HUDEP-2 (cell line): ENCODE measurements around the gene SLC26A11.

Experiments used
- DNase-seq, 76 experiments: peaks; one replicate each; lab custom pipeline; 2025; ENCODE audit not compliant: unreplicated experiment in 76 of 76; lab: John Stamatoyannopoulos, UW

The SLC26A11 gene

GRCh38 chr17:80216473-80217456, 3.5 kb upstream of the SLC26A11 start:
- no peak for DNase-seq

- no peak for DNase-seq
Measured at GRCh38 chr17:80217703-80218362, 2.4 kb upstream of the SLC26A11 start.

DNA sequence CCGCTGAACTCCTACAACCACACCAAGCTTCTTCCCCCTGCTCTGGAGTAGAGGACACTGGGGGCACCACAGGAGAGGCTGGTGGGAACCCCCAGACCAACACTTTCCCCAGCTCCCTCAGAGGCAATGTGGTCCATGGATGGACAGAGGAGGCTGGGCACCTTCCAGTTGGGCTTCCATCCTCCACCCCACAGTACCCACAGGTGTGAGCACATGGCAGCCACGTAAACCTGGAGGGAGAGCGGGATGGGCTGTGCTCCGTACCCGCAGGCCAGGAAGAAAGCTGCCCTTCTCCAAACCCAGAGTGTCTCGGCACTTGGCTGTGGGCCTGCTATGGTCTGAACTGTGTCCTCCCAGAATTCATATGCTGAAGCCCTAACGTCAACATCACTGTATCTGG, 1.8 kb upstream of the SLC26A11 start:
- DNase-seq, result no peak

DNA sequence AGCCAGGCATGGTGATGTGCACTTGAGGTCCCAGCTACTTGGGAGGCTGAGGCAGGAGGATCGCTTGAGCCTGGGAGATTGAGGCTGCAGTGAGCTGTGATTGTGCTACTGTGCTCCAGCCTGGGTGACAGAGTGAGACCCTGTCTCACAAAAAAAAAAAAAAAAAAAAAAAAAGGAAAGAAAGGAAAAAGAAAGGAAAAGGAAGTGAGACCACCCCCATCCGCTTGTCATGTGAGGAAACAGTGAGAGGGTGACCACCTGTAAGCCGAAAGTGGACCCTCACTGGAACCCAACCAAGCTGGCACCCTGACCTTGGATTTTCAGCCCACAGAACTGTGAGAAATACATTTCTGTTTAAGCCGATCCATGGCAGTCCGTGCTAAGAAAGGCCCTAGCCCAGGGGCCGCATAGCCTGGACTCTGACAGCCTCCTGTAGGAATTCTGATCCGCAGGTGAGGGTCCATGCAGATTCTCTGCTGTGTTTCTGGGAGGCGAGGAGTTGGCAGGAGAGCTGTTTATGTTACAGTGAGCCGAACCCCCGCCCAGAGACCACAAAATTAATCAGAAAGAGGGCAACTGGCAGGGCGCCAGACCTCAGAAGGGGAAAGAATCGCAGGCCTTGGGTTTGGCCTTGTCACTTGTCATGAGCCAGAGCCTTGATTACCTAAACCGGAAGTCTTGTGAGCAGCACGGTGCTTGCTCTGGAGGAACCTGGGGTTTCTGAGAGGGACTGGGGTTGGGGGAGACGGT, 1.0 kb upstream of the SLC26A11 start:
- peak in 73 of 76 experiments; percentile 20 to 94 (median 74) for DNase-seq

- DNase-seq, result no peak
Measured at GRCh38 chr17:80219763-80220053, 519 bp upstream of the SLC26A11 start.

- DNase-seq, result no peak
Measured at GRCh38 chr17:80220736-80221215, 549 bp downstream of the SLC26A11 start.

DNA sequence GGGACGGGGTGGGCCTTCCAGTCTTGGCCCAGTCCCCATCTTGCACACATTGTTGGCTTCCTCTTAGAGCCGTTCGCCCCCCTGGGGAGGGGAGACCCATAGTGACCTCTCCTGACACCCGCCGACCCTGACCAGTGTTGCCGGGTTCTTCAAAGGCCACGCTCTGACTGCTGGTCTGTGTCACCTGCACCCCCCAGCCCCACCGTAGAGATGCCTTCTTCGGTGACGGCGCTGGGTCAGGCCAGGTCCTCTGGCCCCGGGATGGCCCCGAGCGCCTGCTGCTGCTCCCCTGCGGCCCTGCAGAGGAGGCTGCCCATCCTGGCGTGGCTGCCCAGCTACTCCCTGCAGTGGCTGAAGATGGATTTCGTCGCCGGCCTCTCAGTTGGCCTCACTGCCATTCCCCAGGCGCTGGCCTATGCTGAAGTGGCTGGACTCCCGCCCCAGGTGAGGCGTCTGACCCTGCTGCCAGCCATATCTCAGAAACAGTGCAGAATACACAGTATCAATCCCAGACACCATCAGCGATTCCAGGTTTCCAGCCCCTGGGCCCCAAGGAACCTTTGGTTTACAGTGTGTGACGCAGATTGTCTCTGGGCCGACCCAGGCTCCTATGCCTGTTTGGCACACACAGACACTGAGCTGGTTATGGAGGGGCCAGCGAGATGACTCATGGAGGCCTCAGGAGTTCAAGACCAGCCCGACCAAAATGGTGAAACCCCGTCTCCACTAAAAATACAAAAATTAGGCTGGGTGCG, 1.3 kb downstream of the SLC26A11 start:
- DNase-seq, result no peak

GRCh38 chr17:80222376-80223141, 2.3 kb downstream of the SLC26A11 start:
- no peak for DNase-seq

- no peak for DNase-seq
Measured at GRCh38 chr17:80223142-80223815, 3.1 kb downstream of the SLC26A11 start.

DNA sequence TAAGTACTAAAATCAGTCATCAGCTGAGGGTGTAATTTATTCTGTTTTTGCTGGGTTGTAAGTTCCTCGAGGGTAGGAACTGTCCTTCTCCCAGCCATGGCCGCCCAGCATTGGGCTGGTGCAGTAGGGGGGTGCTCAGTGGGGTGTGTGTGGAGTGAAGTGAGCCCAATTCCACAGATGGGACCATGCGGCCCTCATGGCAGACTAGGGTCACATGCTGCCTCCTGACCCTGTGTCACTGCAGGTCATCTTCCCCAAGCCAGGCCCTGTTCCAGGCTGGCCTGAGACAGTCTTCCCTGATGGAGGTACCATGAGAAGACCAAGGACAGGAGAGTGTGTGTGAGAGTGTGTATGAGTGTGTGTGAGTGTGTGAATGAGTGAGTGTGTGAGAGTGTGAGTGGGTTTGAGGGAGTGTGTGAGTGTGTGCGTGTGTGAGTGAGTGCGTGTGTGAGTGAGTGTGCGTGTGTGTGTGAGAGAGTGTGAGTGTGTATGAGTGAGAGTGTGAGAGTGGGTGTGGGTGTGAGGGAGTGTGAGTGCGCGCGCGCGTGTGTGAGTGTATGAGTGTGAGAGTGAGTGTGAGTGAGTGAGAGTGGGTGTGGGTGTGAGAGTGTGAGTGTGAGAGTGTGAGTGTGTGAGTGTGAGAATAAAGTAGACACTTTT, 3.7 kb downstream of the SLC26A11 start:
- DNase-seq, result no peak

- no peak for DNase-seq
Measured at GRCh38 chr17:80224683-80225082, 4.5 kb downstream of the SLC26A11 start.

GRCh38 chr17:80225230-80225629, 5.0 kb downstream of the SLC26A11 start:
- no peak for DNase-seq

DNA sequence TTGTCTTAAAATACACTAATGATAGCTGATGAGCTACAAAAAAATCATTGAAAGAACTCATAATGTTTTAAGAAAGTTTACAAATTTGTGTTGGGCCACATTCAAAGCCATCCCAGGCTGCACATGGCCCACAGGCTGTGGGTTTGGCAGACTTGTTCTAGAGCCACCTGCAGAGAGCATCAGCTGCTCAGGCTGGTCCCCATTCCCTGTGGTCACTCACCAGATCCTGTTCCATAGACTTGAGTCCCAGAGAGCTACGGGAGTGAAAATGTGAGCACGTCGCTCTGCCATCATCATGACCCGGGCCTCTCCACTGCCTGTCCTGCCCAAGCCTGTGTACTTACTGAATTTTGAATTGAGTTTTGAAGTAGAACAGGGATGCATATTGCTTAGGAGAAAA, 6.9 kb downstream of the SLC26A11 start:
- no peak for DNase-seq

- DNase-seq, result no peak
Measured at GRCh38 chr17:80227666-80228065, 7.4 kb downstream of the SLC26A11 start.

GRCh38 chr17:80228477-80228876, 8.2 kb downstream of the SLC26A11 start:
- DNase-seq, result no peak

DNA sequence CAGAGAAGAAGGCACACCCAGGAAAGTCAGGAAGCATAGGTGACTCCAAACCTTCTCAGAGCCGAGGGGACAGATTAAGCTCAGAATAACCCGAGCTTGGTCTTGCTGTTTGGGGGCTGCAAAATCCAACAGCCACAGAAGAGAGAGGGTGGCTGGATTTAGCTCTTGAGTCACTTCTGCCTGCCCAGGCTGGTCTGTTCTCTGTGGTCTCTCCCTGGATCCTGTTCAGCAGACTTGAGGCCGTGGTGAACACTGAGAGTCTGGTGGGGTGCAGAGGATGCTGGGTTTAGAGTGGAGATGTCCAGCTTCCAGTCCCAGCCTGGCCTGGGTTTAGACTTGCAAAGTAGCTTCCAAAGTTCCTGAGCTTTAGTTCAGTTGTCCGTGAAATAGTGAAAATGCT, 8.8 kb downstream of the SLC26A11 start:
- DNase-seq, result no peak

- no peak for DNase-seq
Measured at GRCh38 chr17:80232438-80232837, 12.2 kb downstream of the SLC26A11 start.

DNA sequence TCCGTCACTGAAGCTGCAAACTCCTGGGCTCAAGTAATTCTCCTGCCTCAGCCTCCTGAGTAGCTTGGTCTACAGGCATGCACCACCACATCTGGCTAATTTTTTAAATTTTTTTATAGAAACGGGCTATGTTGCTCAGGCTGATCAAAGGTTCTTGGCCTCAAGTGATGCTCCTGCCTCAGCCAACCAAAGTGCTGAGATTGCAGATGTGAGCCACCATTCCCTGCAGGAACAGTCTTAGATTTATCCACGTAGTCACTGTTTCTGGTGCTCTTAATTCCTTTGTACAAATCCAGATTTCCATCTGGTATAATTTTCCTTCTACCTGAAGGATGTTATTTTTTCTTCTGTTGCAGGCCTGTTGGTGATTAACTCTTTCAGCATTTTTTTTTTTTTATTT, 13.0 kb downstream of the SLC26A11 start:
- DNase-seq, result no peak

- no peak for DNase-seq
Measured at GRCh38 chr17:80236911-80237310, 16.7 kb downstream of the SLC26A11 start.
